Breast epithelium (tissue), 4 donors: ENCODE results near the gene ANGPTL2. TPM values are rescaled to one million over a fixed set of nuclear protein-coding genes. Genes with fewer than 3 reads are reported as not detected.

ENCODE experiments used
- DNase-seq, 2 donors: peaks; one replicate each; pipeline ENCODE4 v3.0.0-alpha.2; 2019; ENCODE audit warnings: low spot score in 2 of 2
- H3K27ac ChIP-seq, 2 donors: fragments of 200-600 bp; sonication (generic) in 1 of 2; one replicate each; pipeline ENCODE4 v1.5.1; 2016 to 2019; ENCODE audit warnings: mild to moderate bottlenecking in 1 of 2
- H3K27me3 ChIP-seq, 2 donors: fragments of 200-600 bp; sonication (generic) in 1 of 2; one replicate each; pipeline versions ENCODE4 v1.5.1 to v1.6.0; 2017 to 2019; ENCODE audit warnings: control low read depth in 1 of 2, mild to moderate bottlenecking in 1 of 2
- H3K36me3 ChIP-seq: fragments of 200-600 bp; one replicate; pipeline ENCODE4 v1.5.1; 2019
- H3K4me1 ChIP-seq, 2 donors: fragments of 200-600 bp; sonication (generic); one replicate each; pipeline ENCODE4 v1.5.1; 2016 to 2019; ENCODE audit warnings: control low read depth in 1 of 2
- H3K4me3 ChIP-seq, 3 donors: fragments of 200-600 bp; sonication (generic); 1 replicate in 2 of 3; 2 replicates in 1 of 3; pipeline ENCODE4 v1.5.1; 2016 to 2019; ENCODE audit warnings: mild to moderate bottlenecking in 3 of 3, moderate library complexity in 2 of 3
- H3K9me3 ChIP-seq, 2 donors: fragments of 200-600 bp; sonication (generic) in 1 of 2; one replicate each; pipeline ENCODE4 v1.5.1; 2016 to 2019; ENCODE audit warnings: control low read depth in 1 of 2
- CTCF ChIP-seq, 3 donors: fragments of 450-650 bp; IDR thresholded peaks; one replicate each; pipeline ENCODE4 v1.5.1; 2016 to 2017; ENCODE audit warnings: antibody characterized with exemption in 3 of 3, mild to moderate bottlenecking in 3 of 3, moderate library complexity in 3 of 3
- POLR2A ChIP-seq: fragments of 450-650 bp; IDR thresholded peaks from one replicate; pipeline ENCODE4 v1.6.1; 2016; ENCODE audit warnings: antibody characterized with exemption, mild to moderate bottlenecking, moderate library complexity
- POLR2AphosphoS5 ChIP-seq, 3 donors: sonication (generic); formaldehyde crosslinking; IDR thresholded peaks; one replicate each; pipeline ENCODE4 v1.6.1; 2017; ENCODE audit warnings: antibody characterized with exemption in 3 of 3
- intact Hi-C: fragments of 100-400 bp; cut with DNase I; formaldehyde crosslinking; loops from one replicate; pipeline ENCODE4 v1.15.1; 2023; ENCODE audit warnings: low total_unique reads
- total RNA-seq, 3 donors: library from RNA; depleted of rRNA; stranded (reverse); fragments of >200 nt; gene quantifications; one replicate each; pipeline ENCODE4 v1.1.0, GENCODE V29; 2016

Gene ANGPTL2
- total RNA-seq, 3 donors from 2014 or later, result 30.9 to 61.8 (median 51.8) TPM

- intact Hi-C loops, result no loop called here
- TF ChIP-seq CTCF (IDR thresholded peaks at IDR 0.05), result no peak
- TF ChIP-seq POLR2A, result no peak
- no peak for TF ChIP-seq POLR2AphosphoS5 (IDR thresholded peaks at IDR 0.05)
- Histone ChIP-seq H3K36me3 (no peaks in the 10 kb centered on the region), H3K4me1 (peaks cover 8% of the 10 kb centered on the region in 2 donors), H3K27ac (no peak overlapping the region), H3K27me3 (no peaks in the 10 kb centered on the region), H3K9me3 (no peaks in the 10 kb centered on the region), H3K4me3 (no peak overlapping the region)
- no peak for DNase-seq
These were observed 44.1 kb downstream of the ANGPTL2 start for GRCh38 chr9:127078336-127078735.

GRCh38 chr9:127077644-127077946, 44.8 kb downstream of the ANGPTL2 start:
- intact Hi-C loops, result no loop called here
- Histone ChIP-seq H3K27me3 (no peaks in the 10 kb centered on the region), H3K4me1 (peaks cover 8% of the 10 kb centered on the region in 2 donors), H3K9me3 (no peaks in the 10 kb centered on the region), H3K4me3 (no peak overlapping the region), H3K27ac (peak overlapping the region in 1 of 2 donors; percentile 68), H3K36me3 (no peaks in the 10 kb centered on the region)
- no peak for TF ChIP-seq POLR2A
- no peak for TF ChIP-seq CTCF (IDR thresholded peaks at IDR 0.05)
- TF ChIP-seq POLR2AphosphoS5 (IDR thresholded peaks at IDR 0.05), result no peak
- no peak for DNase-seq

GRCh38 chr9:127076860-127077643, 45.4 kb downstream of the ANGPTL2 start:
- H3K27me3 ChIP-seq, result no peaks in the 10 kb centered on the region
- intact Hi-C loops, result no loop called here
- TF ChIP-seq POLR2A, result no peak
- TF ChIP-seq CTCF (IDR thresholded peaks at IDR 0.05), result no peak
- no peak for TF ChIP-seq POLR2AphosphoS5 (IDR thresholded peaks at IDR 0.05)
- H3K36me3 ChIP-seq, result no peaks in the 10 kb centered on the region
- no peaks in the 10 kb centered on the region for H3K9me3 ChIP-seq
- H3K4me3 ChIP-seq, result no peak overlapping the region
- DNase-seq, result no peak
- H3K27ac ChIP-seq, result peak overlapping the region; percentile 31 to 68
- peaks cover 8% of the 10 kb centered on the region in 2 donors for H3K4me1 ChIP-seq

- DNase-seq, result no peak
- TF ChIP-seq CTCF (IDR thresholded peaks at IDR 0.05), result no peak
- no peak for TF ChIP-seq POLR2A
- TF ChIP-seq POLR2AphosphoS5 (IDR thresholded peaks at IDR 0.05), result no peak
- peaks cover 8% of the 10 kb centered on the region in 2 donors for H3K4me1 ChIP-seq
- intact Hi-C loops, result no loop called here
- no peaks in the 10 kb centered on the region for H3K36me3 ChIP-seq
- H3K9me3 ChIP-seq, result no peaks in the 10 kb centered on the region
- H3K27me3 ChIP-seq, result no peaks in the 10 kb centered on the region
- no peak overlapping the region for H3K4me3 ChIP-seq
- peak overlapping the region in 1 of 2 donors; percentile 68 for H3K27ac ChIP-seq
These were observed 46.6 kb downstream of the ANGPTL2 start for GRCh38 chr9:127075624-127076372.
